CD4-positive, alpha-beta T cell (primary cell): ENCODE data around the gene HSCB. TPM values are rescaled to one million over a fixed set of nuclear protein-coding genes. Genes with fewer than 3 reads are reported as not detected.

Source experiments
- ATAC-seq: fragments of 200-7000 bp; cut with Tn5 transposase; one replicate; pipeline ENCODE4 v1.10.0; 2022; ENCODE audit warnings: mild to moderate bottlenecking; ENCODE audit not compliant: poor library complexity
- CTCF ChIA-PET: fragments of 350-600 bp; sonication (Branson Sonifier 250); formaldehyde crosslinking; loops from one replicate; lab custom pipeline; 2021; ENCODE audit warnings: antibody characterized with exemption, inconsistent platforms; lab: Charles Lee
- POLR2A ChIA-PET: fragments of 350-600 bp; sonication (Branson Sonifier 250); formaldehyde crosslinking; loops from one replicate; lab custom pipeline; 2021; ENCODE audit warnings: antibody characterized with exemption, inconsistent platforms; lab: Charles Lee
- DNase-seq, 14 experiments: peaks; one replicate each; pipeline ENCODE4 v3.0.0-alpha.2; 2013 to 2020; ENCODE audit warnings: mixed read lengths in 2 of 14
- H3K27ac ChIP-seq, 2 donors: one replicate each; pipeline versions ENCODE4 v1.5.1 to v1.7.0; 2013; ENCODE audit warnings: low read length in 2 of 2, low read depth in 1 of 2, mild to moderate bottlenecking in 1 of 2
- H3K27me3 ChIP-seq, 2 experiments: 1 replicate in 1 of 2; 2 replicates in 1 of 2; pipeline versions ENCODE4 v1.6.1 to v1.7.0; 2013; ENCODE audit warnings: low read length in 2 of 2, control low read depth in 1 of 2, mild to moderate bottlenecking in 1 of 2, moderate library complexity in 1 of 2; ENCODE audit not compliant: insufficient read depth in 2 of 2, control insufficient read depth in 1 of 2
- H3K36me3 ChIP-seq: one replicate; pipeline ENCODE4 v1.6.1; 2013; ENCODE audit warnings: low read length, control low read depth; ENCODE audit not compliant: insufficient read depth
- H3K4me1 ChIP-seq: one replicate; pipeline ENCODE4 v1.6.1; 2013; ENCODE audit warnings: low read length, control low read depth; ENCODE audit not compliant: insufficient read depth
- H3K4me3 ChIP-seq: one replicate; pipeline ENCODE4 v1.5.1; 2013; ENCODE audit warnings: mild to moderate bottlenecking, low read length, moderate library complexity
- H3K9me3 ChIP-seq, 2 experiments: 1 replicate in 1 of 2; 2 replicates in 1 of 2; pipeline versions ENCODE4 v1.6.1 to v1.7.0; 2013; ENCODE audit warnings: low read length in 2 of 2, mild to moderate bottlenecking in 2 of 2, control low read depth in 1 of 2, moderate library complexity in 1 of 2; ENCODE audit not compliant: control insufficient read depth in 1 of 2, insufficient read depth in 1 of 2
- H3K27ac Mint-ChIP-seq: one replicate; pipeline ENCODE4 v1.8.0; 2020; ENCODE audit warnings: mixed read lengths
- H3K27me3 Mint-ChIP-seq: one replicate; pipeline ENCODE4 v1.8.0; 2021; ENCODE audit warnings: mixed read lengths
- H3K36me3 Mint-ChIP-seq: one replicate; pipeline ENCODE4 v1.8.0; 2021; ENCODE audit warnings: low read depth, mixed read lengths
- H3K4me1 Mint-ChIP-seq: one replicate; pipeline ENCODE4 v1.8.0; 2021; ENCODE audit warnings: low read depth, mixed read lengths
- H3K4me3 Mint-ChIP-seq: one replicate; pipeline ENCODE4 v1.8.0; 2020; ENCODE audit warnings: mild to moderate bottlenecking, mixed read lengths
- H3K9me3 Mint-ChIP-seq: one replicate; pipeline ENCODE4 v1.8.0; 2020; ENCODE audit warnings: mixed read lengths
- intact Hi-C, 2 experiments: fragments of 100-400 bp; cut with DNase I in 1 of 2; cut with micrococcal nuclease in 1 of 2; formaldehyde crosslinking; loops; one replicate each; pipeline versions ENCODE4 v1.15.1 to v1.9.0; 2023 to 2025; cut with DNase I, micrococcal nuclease
- total RNA-seq, 174 experiments: library from RNA in 2 of 174; stranded (reverse) in 2 of 174; gene quantifications; one replicate each; pipeline ENCODE4 v1.2.3 and lab custom pipeline; 2021 to 2026
- TF ChIP-seq, protein P1 (sequence below): fragments of 200-600 bp; IDR thresholded peaks from one replicate; pipeline ENCODE4 v1.8.0; 2022; ENCODE audit warnings: antibody characterized with exemption, mild to moderate bottlenecking

Gene HSCB
- total RNA-seq, 2 experiments from 2014 or later: 3.4 to 3.7 TPM

DNA sequence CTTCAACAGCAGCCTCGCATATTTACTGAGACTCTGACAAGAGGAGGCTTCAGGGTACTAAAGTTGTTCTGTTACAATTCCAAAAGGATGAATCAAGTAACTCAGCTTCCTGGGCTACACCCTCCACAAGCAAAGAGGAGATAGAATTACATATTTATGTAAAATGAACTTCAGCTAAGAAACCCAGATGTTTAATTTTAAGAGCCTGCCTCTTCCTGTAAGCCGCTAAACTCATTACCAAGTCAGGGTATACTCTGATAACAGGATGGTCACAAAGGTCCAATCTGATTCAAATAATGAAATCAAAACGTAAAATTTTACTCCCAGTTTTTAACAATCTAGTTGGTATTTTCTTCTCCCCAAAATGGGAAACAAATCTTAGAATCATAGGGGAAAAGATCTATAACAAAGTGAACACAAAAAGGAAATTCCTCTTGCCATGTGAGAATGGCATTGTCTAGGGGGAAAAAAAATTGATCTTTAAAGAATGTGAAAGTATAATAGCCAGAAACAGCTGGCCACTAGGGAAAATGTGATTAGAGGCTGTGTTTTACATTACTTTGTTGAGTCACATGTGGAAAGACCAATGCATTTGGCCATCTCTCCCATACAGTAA lies 31.2 kb upstream of the HSCB start:
- Mint-ChIP-seq H3K27ac (no peak overlapping the region), H3K27me3 (no peaks in the 10 kb centered on the region), H3K4me1 (no peaks in the 10 kb centered on the region), H3K9me3 (no peaks in the 10 kb centered on the region), H3K4me3 (no peak overlapping the region), H3K36me3 (peaks cover 53% of the 10 kb centered on the region)
- POLR2A ChIA-PET: no interaction called here
- no peaks in the 10 kb centered on the region for H3K36me3 ChIP-seq
- DNase-seq (no peak), ATAC-seq (no peak)
- no peaks in the 10 kb centered on the region for H3K4me1 ChIP-seq
- H3K27me3 ChIP-seq: no peaks in the 10 kb centered on the region
- intact Hi-C loops: no loop called here
- no peak overlapping the region for H3K4me3 ChIP-seq
- CTCF ChIA-PET: no interaction called here
- TF ChIP-seq, protein P1, sequence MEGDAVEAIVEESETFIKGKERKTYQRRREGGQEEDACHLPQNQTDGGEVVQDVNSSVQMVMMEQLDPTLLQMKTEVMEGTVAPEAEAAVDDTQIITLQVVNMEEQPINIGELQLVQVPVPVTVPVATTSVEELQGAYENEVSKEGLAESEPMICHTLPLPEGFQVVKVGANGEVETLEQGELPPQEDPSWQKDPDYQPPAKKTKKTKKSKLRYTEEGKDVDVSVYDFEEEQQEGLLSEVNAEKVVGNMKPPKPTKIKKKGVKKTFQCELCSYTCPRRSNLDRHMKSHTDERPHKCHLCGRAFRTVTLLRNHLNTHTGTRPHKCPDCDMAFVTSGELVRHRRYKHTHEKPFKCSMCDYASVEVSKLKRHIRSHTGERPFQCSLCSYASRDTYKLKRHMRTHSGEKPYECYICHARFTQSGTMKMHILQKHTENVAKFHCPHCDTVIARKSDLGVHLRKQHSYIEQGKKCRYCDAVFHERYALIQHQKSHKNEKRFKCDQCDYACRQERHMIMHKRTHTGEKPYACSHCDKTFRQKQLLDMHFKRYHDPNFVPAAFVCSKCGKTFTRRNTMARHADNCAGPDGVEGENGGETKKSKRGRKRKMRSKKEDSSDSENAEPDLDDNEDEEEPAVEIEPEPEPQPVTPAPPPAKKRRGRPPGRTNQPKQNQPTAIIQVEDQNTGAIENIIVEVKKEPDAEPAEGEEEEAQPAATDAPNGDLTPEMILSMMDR: no peak
- H3K9me3 ChIP-seq: no peaks in the 10 kb centered on the region
- no peak overlapping the region for H3K27ac ChIP-seq

DNA sequence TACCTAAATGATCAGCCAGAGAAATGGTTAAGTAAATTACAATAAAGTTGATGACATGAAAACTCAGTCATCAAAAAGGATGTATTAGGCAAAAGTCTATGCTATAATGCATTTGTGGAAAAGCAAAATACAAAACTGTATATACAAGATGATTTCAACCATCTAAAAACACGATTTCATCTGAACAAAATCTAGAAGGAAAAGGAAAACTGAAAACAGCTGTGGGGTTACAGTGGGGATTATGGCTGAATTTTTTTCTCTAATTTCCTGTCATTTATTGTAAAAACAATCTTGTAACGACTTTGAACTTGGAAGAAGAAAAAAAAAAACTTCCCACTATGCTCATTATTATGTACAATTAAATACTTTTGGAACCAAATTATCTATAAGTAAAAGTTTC lies 30.5 kb upstream of the HSCB start:
- peaks cover 53% of the 10 kb centered on the region for H3K36me3 Mint-ChIP-seq
- Histone ChIP-seq H3K27ac (no peak overlapping the region), H3K36me3 (no peaks in the 10 kb centered on the region), H3K27me3 (no peaks in the 10 kb centered on the region), H3K9me3 (no peaks in the 10 kb centered on the region), H3K4me3 (no peak overlapping the region), H3K4me1 (no peaks in the 10 kb centered on the region)
- ATAC-seq (no peak), DNase-seq (no peak)
- no peaks in the 10 kb centered on the region for H3K4me1 Mint-ChIP-seq
- H3K27me3 Mint-ChIP-seq: no peaks in the 10 kb centered on the region
- CTCF ChIA-PET: no interaction called here
- intact Hi-C loops: no loop called here
- no peaks in the 10 kb centered on the region for H3K9me3 Mint-ChIP-seq
- POLR2A ChIA-PET: no interaction called here
- H3K4me3 Mint-ChIP-seq: no peak overlapping the region
- TF ChIP-seq, protein P1: no peak
- H3K27ac Mint-ChIP-seq: no peak overlapping the region

DNA sequence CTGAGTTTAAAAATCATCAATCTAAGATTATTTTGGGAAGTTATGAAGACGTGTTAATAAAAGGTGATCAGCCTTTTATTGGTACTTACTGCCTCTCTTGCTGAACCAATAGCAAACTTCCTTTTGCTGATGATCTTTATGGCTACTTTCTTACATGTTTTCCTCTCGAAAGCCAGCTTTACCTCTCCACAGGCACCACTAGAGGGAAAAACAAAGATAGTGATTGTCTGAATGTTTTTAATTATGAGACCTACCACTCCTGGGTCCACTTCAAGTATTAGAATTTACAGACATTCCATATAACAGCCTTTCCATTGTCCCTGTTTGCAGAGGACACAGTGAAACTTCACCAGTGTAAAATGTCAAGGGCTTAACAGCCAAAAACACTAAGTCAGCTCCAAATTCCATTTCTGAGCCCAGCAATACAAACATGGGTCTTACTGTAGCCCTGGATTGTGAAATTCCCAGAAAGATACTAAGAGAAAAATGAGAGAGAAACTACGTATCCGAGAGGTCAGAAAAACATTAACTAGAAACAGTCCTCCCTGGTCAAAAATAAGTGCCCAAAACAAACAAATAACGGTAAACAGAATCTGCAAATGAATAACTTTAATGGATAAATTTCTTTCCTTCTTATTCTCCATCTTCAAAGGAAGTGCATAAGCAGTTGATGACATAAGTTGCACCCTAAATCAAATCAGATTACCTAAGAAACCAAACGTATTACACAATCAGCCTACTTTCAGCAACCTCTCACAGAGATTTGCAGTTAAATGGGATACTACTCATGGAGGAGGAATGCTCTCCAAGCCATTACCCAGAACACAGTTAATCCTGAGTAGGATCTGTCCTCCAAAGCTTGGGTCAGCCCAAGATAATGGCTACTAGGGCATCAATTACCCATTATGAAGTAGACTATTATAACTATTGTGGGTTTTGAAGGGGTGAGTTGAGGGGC lies 29.7 kb upstream of the HSCB start:
- ChIA-PET POLR2A (no interaction called here), CTCF (no interaction called here)
- Histone ChIP-seq H3K36me3 (no peaks in the 10 kb centered on the region), H3K4me3 (no peak overlapping the region), H3K27me3 (no peaks in the 10 kb centered on the region), H3K4me1 (no peaks in the 10 kb centered on the region), H3K9me3 (no peaks in the 10 kb centered on the region), H3K27ac (no peak overlapping the region)
- intact Hi-C loops: no loop called here
- ATAC-seq: no peak
- H3K27ac Mint-ChIP-seq: no peak overlapping the region
- H3K27me3 Mint-ChIP-seq: no peaks in the 10 kb centered on the region
- no peak overlapping the region for H3K4me3 Mint-ChIP-seq
- H3K4me1 Mint-ChIP-seq: no peaks in the 10 kb centered on the region
- peaks cover 47% of the 10 kb centered on the region for H3K36me3 Mint-ChIP-seq
- TF ChIP-seq, protein P1: no peak
- DNase-seq: no peak
- H3K9me3 Mint-ChIP-seq: no peaks in the 10 kb centered on the region
